Stimulated activated CD4-positive, alpha-beta T cell treated with anti-CD3 and anti-CD28 coated beads, Interleukin-2, amount 100 ng/mL, for 4 hours (primary cell): ENCODE results near the gene ABCG5.

ENCODE experiments used
- DNase-seq: peaks from one replicate; pipeline ENCODE4 v3.0.0-alpha.2; 2020; ENCODE audit warnings: low read depth

ABCG5 gene

DNA sequence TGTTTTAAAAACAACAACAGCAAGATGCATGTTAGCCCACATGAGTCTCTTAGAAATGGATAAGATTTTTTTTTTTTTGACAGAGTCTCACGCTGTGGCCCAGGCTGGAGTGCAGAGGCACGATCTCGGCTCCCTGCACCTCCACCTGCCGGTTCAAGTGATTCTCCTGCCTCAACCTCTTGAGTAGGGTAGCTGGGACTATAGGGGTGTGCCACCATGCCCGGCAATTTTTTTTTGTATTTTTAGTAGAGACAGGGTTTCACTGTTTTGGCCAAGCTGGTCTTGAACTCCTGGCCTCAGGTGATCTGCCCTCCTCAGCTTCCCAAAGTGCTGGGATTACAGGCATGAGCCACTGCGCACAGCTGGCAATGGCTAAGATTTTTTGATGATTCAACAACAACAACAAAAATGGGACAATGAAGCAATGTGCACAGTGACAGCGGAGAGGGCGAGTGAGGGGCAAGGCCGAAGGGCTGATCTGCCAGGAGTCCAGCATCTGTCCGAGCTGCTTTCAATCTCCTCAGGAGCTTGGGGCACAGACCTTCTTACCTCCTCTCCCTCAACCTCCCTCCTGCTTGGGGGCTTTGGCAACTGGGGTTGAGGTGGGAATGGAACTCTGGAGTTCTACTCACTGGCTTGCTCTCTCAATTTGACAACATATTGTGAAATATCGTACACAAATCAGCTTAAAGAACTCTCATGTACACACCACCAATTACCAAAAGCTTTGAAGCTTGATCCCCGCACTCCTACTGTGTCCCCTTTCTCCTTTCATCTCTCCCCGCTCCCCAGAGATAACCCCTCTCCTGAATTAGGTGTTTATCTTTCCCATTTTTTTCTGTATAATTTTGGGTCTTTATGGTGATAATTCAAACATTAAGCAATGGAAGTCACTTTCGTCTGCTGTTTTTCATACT lies 3.6 kb upstream of the ABCG5 start:
- no peak for DNase-seq

DNA sequence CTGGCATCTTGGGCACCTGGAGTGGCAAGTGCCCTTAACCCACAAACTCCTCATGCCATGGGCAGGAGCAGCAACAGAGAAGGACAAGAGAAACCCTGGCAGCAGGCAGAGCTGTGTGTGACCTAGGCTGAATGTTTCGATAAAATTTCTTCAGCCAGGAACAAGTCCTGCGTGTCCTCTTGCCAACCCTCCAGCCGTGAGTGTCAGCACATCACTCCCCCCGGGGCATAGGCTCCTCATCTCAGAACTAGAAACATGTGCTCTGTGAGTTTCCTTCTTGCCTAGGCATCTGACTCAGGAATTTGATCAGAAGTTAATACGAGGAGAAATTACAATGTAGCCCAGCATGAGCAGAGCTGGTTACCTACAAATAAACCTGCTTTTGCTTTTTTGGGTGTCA lies 2.3 kb upstream of the ABCG5 start:
- no peak for DNase-seq

DNA sequence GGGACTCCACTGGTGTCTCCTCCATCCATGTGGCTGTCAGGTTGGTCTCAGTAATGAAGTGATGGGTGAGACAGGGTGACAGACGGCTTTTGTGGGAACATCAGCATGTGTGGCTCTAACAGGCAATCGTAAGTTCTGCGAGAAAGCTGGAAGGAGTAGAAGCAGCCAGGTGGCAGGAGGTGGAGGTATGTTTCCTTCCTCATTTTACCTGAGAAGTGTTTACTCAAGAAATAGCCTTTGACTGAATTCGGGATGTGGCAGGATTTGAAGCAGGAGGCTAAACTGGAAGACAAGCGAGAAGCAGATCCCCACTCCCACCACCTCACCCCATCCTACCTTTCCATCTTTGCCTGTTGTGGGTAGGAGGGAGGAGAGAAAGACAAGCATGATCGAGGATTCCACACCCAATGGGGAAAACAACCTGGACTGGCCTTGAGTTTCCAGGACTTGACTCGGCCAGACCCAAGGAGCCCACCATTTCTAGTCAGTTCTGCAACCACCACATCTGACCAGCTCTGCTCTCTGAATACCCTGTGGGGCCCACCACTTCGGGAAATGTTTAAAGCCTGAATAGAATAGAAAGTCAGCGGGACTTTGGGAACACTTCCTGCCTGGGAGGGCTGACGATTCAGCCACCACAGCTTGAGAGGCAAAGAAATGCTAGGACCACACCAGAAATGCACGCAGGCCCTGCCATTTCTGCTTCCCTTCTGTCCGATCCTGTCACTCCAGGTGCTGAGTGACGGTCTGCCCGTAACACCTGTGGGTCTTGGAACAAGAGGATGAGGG lies 1.3 kb upstream of the ABCG5 start:
- DNase-seq, result no peak

DNA sequence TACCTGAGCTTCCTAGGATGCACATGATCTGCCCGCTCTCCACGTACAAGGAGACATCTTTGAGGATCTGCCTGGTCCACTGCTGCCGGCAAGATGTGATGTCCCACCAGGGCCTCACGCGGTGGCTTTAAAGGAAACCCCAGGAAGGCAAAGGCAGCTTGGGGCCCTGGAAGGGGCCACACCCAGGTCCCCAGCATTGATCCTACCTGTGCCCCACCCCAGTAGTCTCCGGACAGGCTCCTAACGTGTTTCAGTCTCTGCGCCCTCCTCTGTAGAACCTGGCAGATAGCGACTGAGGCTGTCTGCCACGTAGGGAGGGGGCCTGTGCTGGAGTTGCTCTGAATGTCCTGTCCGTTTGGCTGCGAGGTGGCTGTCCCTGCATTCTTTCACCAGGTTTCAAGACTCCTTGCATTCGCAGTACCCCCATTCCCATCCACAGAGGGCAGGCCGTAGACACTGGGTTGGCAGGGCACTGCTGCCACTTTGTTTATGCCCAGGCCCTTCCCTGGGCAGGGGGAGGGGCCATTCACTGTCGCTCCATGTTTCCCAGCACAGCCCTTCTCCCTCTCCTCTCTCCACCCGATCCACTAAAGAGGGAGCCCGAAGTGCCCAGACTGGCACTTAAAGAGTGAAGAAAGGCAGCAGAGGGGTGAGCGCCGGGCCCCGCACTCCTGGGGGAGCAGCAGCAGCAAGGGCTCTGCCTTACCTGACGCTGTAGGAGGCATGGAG lies 644 bp downstream of the ABCG5 start:
- DNase-seq, result no peak

DNA sequence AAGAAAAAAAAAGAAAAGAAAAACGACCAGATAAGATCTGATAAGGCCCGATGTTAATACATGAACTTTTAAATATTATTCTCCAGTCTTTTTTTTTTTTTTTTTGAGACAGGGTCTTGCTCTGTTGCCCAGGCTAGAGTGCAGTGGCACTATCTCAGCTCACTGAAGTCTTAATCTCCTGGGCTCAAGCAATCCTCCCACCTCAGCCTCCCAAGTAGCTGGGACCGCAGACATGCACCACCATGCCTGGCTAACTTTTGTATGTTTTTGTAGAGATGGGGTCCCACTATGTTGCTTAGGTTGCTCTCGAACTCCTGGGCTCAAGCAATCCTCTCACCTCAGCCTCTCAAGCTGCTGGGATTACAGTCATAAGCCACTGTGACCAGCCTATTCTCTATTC lies 1.6 kb downstream of the ABCG5 start:
- DNase-seq, result no peak

DNA sequence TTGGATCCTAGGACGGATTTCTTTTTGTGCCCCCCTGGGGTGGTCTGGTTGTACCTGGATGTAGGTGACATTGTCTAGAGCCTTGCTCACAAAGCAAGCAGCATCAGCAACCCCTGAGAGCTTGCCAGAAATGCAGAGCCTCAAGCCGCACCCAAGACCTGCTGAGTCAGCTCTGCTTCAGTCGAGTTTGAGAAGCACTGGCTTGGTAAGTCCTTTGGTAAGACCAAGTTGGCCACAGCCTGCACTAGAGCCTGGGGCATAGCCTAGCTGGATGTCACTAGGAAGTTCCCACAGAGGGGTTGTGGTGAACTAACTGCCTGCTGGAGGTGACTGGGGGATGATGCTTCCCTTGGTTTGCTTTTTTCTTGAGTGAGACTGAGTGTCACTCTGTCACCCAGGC lies 6.2 kb downstream of the ABCG5 start:
- no peak for DNase-seq

DNA sequence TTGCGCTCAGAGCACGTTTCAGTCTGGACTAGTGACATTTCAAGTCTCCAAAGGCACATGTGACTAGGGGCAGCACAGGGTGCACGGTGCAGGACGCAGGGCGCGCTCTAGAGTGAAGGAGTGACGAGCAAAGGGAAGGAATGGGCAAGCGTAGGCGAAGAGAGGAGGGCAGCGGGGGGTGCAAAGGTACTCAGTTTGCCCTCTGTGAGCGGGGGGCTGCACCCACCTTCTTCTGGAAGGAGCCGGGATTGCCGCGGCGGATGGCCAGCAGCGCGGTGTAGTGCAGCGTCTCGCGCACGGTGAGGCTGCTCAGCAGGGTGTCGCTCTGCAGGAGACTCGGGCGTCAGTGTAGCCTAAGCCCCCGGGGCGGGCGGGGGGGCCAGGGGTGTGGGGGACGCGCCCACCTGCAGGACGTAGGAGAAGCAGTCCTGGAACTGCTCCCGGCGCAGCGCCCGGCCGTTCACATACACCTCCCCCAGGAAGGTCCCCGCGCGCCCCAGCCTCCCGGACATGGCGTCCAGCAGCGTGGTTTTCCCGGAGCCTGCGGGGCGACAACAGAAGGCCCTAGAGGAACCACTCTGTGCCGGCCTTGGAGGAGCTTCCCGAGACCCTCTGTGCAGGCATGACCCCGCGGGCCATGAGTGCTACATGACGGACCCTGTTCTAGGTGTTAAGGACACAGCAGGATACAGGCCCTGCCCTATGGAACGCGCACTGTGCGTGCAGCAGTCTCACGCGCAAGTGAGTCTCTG lies 6.9 kb downstream of the ABCG5 start:
- DNase-seq, result no peak

DNA sequence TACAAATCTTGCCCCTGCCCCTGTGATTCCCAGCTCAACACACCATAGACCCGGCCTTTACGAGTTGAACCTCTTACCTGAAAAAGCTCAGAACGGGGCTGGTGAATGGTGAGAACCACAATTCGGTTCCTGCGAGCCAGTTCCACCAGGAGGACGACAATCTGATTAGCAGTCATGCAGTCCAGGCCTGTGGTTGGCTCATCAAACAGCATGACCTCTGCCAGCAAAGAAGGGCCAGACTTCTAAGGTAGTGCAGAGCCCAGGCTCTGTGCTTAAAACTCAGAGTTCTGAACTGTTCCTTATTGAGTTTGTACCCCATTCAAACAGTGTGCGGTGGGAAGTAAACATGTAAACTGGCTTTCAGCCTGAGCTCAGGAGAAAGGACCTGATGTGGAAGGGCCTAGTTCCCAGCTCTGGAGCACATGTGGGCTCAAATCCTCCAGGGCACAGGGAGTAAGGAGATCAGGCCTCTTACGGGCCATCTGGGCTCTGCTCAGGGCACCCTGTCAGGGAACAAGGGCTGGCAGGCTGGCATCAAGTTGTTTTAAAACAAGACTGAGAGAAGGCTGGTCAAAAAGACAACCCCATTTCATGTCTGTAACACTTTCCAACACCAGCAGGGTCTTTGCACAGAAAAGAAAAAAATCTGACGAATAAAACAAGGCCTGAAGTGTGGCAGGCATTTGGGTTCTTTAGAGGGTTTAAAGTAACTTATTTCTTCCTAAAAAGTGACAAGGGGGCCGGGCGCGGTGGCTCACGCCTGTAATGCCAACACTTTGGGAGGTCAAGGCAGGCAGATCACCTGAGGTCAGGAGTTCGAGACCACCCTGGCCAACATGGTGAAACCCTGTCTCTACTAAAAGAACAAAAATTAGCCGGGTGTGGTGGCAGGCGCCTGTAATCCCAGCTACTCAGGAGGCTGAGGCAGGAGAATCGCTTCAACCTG lies 12.1 kb downstream of the ABCG5 start:
- DNase-seq, result no peak

DNA sequence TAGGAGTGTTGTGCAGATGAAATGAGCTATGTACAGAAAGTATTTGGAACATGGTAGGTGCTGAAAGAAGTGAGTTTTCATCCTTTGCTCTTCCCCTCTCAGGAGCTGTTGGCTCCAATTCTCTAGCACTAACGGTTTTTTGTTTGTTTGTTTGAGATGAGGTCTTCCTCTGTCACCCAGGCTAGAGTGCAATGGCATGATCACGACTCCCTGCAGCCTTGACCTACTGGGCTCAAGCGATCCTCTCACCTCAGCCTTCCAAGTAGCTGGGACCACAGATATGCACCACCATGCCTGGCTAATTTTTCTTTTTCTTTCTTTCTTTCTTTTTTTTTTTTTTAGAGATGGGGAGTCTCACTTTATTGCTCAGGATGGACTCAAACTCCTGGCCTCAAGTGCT lies 12.8 kb downstream of the ABCG5 start:
- DNase-seq, result no peak

DNA sequence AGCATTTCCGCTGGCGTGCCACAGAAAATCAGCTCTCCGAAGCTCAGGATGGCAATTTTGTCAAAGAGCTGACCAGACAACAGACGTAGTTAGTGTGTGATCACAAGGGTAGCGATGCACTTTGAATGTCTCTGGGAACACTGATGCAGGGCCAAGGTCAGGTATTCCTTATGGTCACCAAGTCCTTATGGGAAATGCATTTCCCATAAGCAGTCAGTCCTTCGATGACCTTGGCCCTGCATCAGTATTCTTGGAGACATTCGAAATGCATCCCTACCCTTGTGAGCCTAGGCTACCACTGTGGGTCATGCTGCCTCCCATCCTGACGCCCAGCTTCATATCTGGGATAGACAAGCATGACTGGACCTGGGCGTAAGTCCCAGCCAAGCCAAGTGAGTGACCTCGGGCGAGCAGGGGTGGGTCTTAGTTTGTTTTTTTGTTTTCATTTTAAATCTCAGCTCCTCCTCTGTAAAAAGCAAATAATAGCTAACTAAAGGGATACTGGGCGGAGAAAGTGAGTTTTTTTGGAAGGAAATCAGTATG lies 13.6 kb downstream of the ABCG5 start:
- no peak for DNase-seq

DNA sequence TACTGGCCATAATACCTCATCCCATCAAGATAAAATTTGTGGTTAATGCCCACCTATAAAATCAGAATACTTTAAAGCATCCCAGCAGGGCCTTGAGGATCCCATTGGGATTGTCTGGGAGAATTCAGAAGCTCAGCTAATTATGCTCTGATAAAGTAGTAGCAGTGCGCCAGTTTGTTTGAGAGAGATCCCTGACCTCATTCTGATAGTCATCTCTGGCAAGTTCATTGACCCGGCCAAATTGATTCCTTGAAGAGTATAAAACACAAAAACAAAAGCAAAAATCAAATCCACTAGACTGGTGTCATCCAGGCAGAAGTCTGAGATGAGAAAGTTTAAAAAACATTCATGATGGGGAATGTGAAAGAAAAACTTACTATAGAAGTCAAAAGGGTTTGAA lies 14.1 kb downstream of the ABCG5 start:
- DNase-seq, result no peak

DNA sequence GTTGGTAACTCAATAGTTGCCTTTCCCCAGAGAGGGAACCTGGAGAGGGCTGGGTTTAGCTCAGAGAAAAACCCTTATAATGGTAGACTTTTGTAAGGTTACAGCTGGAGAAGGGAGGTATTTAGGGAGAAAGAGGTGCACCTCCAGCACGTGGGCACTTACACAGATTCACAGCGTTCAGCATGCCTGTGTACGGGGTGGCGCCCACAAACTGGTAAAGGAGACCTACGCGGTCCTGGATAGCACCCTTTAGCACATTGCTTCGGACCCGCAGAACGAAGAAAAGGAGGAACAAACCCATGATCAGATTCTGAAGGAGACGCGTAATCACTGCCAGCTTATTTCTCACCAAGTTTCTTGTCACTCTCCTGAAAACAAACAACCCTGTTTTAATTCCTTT lies 14.9 kb downstream of the ABCG5 start:
- no peak for DNase-seq

DNA sequence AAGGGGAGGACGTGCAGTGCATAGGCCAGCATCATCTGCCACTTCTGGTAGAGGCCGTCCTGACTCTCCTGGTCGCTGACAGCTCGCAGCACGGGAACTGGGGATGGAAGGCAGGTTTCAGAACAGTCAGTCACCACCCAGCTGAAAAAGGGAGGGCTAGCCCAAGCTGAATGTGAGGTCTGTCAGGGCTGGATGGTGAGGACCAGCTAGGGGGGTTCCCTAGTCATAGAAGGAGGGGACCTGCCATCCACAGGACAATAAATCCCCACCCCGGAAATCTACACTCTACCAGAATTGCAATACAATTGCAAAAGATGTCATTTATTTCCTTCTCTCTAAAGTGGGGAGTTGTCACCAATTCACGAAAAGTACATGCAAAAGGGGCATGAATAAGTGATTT lies 15.8 kb downstream of the ABCG5 start:
- no peak for DNase-seq

DNA sequence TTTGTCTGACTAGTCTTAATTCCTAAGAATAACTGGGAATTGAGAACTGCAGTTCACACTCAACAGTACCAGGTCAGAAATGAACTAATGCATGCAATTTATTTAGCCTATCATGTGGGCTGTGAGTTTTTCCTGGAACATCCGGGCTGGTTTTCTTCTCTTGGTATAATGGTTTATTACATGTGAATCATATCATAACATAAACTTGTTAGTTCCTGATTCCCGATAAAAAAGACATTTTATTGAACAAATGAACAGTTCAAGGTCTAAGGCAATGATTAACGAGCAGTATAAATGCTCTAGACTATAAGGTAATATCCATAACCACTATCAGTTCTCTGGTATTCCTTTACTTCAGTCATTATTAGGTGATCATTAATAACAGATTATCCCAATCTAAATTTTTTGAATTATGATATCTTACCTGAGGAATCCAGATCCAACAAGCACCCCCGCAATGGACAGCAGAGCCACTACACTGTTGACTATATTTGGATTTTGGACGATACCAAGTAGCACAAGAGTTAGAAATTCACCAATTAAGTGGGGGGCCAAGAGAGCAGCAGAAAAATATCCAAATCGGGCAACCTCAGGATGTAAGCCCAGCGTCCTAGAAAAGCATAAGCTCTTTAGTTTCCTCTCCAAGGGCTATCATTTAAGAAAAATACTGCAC lies 19.0 kb downstream of the ABCG5 start:
- DNase-seq, result no peak

DNA sequence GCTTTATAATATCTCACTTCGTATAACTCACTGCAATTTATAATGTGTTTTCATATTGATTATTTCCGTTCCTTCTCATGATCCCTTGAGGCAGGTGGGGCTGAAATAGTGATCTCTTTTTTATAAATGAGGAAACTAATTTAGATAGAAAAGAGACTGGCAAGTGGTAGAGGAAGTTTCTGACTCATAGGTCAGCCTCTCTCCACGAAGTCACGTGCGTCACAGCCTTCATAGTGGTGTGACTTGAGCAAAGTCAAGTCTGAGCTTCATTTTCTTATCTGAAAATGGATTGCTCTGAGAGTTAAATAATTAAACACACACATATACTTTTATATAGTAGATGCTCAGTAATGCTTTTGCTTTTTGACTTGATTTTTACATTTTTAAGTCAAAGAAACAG lies 19.9 kb downstream of the ABCG5 start:
- no peak for DNase-seq

DNA sequence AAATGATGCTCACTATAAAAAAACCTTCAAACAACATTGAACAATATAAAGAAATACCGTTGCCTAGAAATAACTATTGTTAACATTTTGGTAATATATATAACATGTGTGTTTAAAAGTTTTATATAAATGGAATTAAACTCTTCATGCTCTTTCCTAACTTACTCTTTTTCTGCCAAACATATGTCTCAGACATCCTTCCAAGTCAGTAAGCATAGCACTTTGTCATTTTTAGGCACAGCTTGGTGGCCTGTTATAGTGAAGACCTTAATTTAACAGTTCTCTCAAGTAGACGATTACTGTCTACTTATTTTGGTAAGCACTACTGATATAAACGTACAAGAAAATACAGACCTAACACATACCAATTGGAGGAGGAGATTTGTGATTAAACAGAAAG lies 23.9 kb downstream of the ABCG5 start:
- DNase-seq, result no peak

DNA sequence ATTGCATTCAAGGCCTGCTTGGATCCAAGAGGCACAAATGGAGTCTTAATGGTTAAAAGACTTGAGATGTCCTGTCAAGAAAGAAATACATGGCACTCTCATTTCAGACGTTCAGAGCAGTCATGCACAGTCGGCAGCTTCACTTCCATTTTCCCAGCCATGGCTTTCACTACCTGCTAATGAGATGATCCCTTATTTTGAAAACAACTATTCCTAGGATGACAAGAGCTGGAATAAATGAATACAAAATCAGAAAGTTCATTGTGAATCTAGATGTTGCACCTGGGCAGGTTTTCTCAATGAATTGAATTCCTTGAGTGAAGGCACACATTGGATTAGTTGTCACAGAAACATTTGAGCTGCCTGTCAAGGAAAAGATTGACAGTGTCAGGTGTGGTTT lies 25.7 kb downstream of the ABCG5 start:
- DNase-seq, result no peak

DNA sequence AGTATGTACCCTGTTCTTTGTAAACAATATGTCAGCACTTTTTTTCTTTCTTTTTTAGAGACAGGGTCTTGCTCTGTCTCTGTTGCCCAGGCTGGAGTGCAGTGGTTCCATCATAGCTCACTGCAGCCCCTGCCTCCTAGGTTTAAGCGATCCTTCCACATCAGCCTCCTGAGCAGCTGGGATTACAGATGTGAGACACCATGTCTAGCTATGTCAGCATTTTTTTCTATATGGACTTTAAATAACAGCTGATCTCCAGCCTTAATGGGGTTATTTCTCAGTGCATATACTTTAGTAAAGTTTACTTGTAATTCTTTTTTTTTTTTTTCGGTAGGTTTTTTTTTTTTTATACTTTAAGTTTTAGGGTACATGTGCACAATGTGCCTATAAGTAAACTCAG lies 26.6 kb downstream of the ABCG5 start:
- no peak for DNase-seq

DNA sequence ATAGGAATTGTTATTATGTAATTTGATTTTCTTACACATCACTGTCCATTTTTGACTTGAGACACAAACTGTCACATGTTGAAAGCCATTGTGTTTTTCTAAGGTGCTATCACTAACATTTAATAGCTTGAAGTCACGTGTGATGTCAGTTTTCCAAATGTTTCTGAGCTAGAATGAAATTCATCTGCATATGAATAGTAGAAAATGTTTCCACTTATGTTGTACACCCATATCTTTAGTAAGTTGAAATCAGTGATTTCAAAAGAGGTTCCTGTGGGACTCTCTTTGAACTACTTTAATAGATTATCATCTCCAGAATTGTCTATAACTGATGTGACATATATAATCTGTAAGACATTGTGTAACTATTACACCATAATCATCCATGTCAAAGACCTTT lies 27.8 kb downstream of the ABCG5 start:
- DNase-seq, result no peak

DNA sequence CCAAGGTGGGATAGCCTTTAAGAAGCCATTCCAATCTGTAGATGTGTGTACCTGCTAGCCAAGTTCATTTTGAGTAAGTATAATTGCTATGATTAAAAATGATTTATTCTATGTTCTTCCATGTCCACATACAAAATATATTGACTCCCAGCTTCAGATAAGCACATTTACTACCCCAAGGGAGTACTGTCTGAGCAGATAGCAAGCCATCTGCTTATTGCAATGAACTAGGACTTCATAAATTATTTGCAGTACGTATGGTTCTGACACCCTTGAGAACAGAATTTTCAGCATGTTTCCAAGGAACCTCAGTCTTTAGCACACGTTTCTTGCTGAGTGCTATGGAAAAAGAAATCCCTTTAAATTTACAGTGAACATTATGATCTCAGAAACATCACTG lies 28.2 kb downstream of the ABCG5 start:
- no peak for DNase-seq
